BJ (cell line): Measurements from ENCODE around the gene IL1RAPL1. TPM values are rescaled to one million over a fixed set of nuclear protein-coding genes. Genes with fewer than 3 reads are reported as not detected.

Experiments
- CTCF ChIA-PET: fragments of 350-600 bp; formaldehyde crosslinking; extraction: SDS; loops from one replicate; lab custom pipeline; 2021; ENCODE audit warnings: antibody characterized with exemption, inconsistent platforms; lab: Yijun Ruan, JAX
- POLR2A ChIA-PET: fragments of 300-600 bp; sonication (Branson Sonifier 250); formaldehyde crosslinking; extraction: SDS; loops from one replicate; lab custom pipeline; 2021; ENCODE audit warnings: antibody characterized with exemption; lab: Charles Lee
- DNase-seq: peaks from one replicate; pipeline ENCODE4 v3.0.0-alpha.2; 2011; ENCODE audit warnings: low read depth
- H3K27me3 ChIP-seq: 2 replicates; pipeline ENCODE4 v1.6.0; 2011; ENCODE audit warnings: low read length; ENCODE audit not compliant: control insufficient read depth, insufficient read depth
- H3K36me3 ChIP-seq: 2 replicates; pipeline ENCODE4 v1.5.1; 2011; ENCODE audit warnings: low read length; ENCODE audit not compliant: control insufficient read depth, insufficient read depth
- H3K4me3 ChIP-seq: 2 replicates; pipeline ENCODE4 v1.5.1; 2011; ENCODE audit warnings: low read depth, mild to moderate bottlenecking, control low read depth, low read length
- CTCF ChIP-seq: IDR thresholded peaks from 2 replicates; pipeline ENCODE4 v1.5.1; 2011; ENCODE audit warnings: low read depth, mild to moderate bottlenecking, control low read depth, inconsistent platforms, low read length, moderate library complexity; ENCODE audit not compliant: insufficient read depth
- polyA plus RNA-seq: library from polyadenylated mRNA; depleted of rRNA; stranded (reverse); fragments of >200 nt; gene quantifications from 2 replicates; pipeline ENCODE4 v1.2.3, GENCODE V29; 2011

The IL1RAPL1 gene
- polyA plus RNA-seq, 1 experiment, result 0.02 TPM

GRCh38 chrX:29435396-29435795 lies 848.1 kb downstream of the IL1RAPL1 start:
- ChIA-PET POLR2A (no interaction called here), CTCF (interaction anchor here (0.6 kb wide), 1 partner anchor 95 kb away, joined by 3 read pairs; no protein-coding TSS in a partner anchor)
- no peak for DNase-seq
- Histone ChIP-seq H3K4me3 (no peak overlapping the region), H3K36me3 (no peaks in the 10 kb centered on the region), H3K27me3 (no peaks in the 10 kb centered on the region)
- no peak for TF ChIP-seq CTCF

GRCh38 chrX:29447867-29448266 lies 860.6 kb downstream of the IL1RAPL1 start:
- H3K4me3 ChIP-seq, result no peak overlapping the region
- CTCF ChIA-PET, result no interaction called here
- DNase-seq, result no peak
- no peaks in the 10 kb centered on the region for H3K36me3 ChIP-seq
- no peaks in the 10 kb centered on the region for H3K27me3 ChIP-seq
- no peak for TF ChIP-seq CTCF
- POLR2A ChIA-PET, result no interaction called here

- no peak for TF ChIP-seq CTCF
- POLR2A ChIA-PET, result no interaction called here
Observed at GRCh38 chrX:29453333-29453732, 866.1 kb downstream of the IL1RAPL1 start.

GRCh38 chrX:29455702-29456101 lies 868.5 kb downstream of the IL1RAPL1 start:
- CTCF ChIA-PET, result no interaction called here

More at GRCh38 chrX:29453333-29453732, 866.1 kb downstream of the IL1RAPL1 start:
- H3K27me3 ChIP-seq, result no peaks in the 10 kb centered on the region
- no peaks in the 10 kb centered on the region for H3K36me3 ChIP-seq
- H3K4me3 ChIP-seq, result no peak overlapping the region
- DNase-seq, result no peak
- CTCF ChIA-PET, result no interaction called here

GRCh38 chrX:29461039-29461438 lies 873.8 kb downstream of the IL1RAPL1 start:
- no peak for DNase-seq
- POLR2A ChIA-PET, result no interaction called here
- Histone ChIP-seq H3K36me3 (no peaks in the 10 kb centered on the region), H3K4me3 (no peak overlapping the region), H3K27me3 (no peaks in the 10 kb centered on the region)
- CTCF ChIA-PET, result no interaction called here
- TF ChIP-seq CTCF, result no peak

More at GRCh38 chrX:29455702-29456101, 868.5 kb downstream of the IL1RAPL1 start:
- POLR2A ChIA-PET, result no interaction called here
- no peaks in the 10 kb centered on the region for H3K27me3 ChIP-seq
- no peak for TF ChIP-seq CTCF
- no peak for DNase-seq
- no peaks in the 10 kb centered on the region for H3K36me3 ChIP-seq
- H3K4me3 ChIP-seq, result no peak overlapping the region
